ENCODE data around the gene MFF.

MFF gene

GRCh38 chr2:227311861-227312506 lies 13.1 kb upstream of the MFF start:
- TF ChIP-seq, protein P1, sequence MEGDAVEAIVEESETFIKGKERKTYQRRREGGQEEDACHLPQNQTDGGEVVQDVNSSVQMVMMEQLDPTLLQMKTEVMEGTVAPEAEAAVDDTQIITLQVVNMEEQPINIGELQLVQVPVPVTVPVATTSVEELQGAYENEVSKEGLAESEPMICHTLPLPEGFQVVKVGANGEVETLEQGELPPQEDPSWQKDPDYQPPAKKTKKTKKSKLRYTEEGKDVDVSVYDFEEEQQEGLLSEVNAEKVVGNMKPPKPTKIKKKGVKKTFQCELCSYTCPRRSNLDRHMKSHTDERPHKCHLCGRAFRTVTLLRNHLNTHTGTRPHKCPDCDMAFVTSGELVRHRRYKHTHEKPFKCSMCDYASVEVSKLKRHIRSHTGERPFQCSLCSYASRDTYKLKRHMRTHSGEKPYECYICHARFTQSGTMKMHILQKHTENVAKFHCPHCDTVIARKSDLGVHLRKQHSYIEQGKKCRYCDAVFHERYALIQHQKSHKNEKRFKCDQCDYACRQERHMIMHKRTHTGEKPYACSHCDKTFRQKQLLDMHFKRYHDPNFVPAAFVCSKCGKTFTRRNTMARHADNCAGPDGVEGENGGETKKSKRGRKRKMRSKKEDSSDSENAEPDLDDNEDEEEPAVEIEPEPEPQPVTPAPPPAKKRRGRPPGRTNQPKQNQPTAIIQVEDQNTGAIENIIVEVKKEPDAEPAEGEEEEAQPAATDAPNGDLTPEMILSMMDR (IDR thresholded peaks at IDR 0.05; ENCODE audit: unreplicated experiment in 3 of 3) = no peak
- Mint-ChIP-seq H3K4me3 (no peak overlapping the region), H3K4me1 (no peaks in the 10 kb centered on the region), H3K27ac (no peak overlapping the region), H3K27me3 (ENCODE audit: low read depth) (no peaks in the 10 kb centered on the region), H3K9me3 (no peaks in the 10 kb centered on the region), H3K36me3 (ENCODE audit: low read depth) (no peaks in the 10 kb centered on the region)

DNA sequence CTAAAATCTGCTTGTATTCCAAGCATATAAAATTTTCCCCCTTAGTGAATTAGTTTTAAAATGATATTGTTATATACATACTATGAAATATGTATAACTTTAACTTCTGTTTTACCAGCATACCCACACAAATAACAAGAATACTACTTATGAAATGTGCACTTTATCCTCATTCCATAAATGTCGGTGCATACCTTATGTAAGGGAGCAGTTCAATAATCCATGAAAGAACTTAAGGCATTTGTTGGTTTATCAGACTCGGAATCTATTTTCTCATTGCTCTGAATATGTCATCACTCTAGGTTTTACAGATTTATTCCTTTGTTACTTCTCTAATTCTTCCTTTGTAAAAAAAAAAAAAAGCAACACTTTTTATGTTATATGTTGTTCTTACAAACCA lies 12.5 kb upstream of the MFF start:
- no peaks in the 10 kb centered on the region for H3K4me1 Mint-ChIP-seq
- no peak overlapping the region for H3K27ac Mint-ChIP-seq
- TF ChIP-seq, protein P1 (IDR thresholded peaks at IDR 0.05; ENCODE audit: unreplicated experiment in 3 of 3) = no peak
- no peaks in the 10 kb centered on the region for H3K27me3 Mint-ChIP-seq (ENCODE audit: low read depth)
- H3K9me3 Mint-ChIP-seq = peaks cover 1% of the 10 kb centered on the region
- H3K4me3 Mint-ChIP-seq = no peak overlapping the region
- H3K36me3 Mint-ChIP-seq (ENCODE audit: low read depth) = no peaks in the 10 kb centered on the region

DNA sequence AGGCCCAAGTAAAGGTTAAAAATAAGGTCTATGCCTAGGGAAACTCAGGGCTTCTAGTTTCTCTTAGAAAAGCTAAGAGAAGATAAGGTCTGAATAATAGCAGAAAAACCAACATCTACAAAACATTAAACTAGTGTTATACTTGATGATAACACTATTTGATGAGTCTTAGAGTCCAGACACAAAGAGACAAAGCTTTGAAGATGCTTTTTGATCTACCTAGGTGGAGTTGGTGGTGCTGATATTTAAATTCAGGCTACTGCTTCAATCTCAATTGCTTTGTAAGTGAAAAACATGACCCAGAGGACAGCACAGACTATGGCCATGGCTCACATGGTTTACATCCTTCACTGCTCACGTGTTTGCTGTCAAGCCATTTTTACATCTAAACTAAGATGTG lies 11.7 kb upstream of the MFF start:
- Mint-ChIP-seq H3K27ac (no peak overlapping the region), H3K4me3 (no peak overlapping the region), H3K27me3 (ENCODE audit: low read depth) (no peaks in the 10 kb centered on the region), H3K4me1 (no peaks in the 10 kb centered on the region), H3K9me3 (peaks cover 2% of the 10 kb centered on the region), H3K36me3 (ENCODE audit: low read depth) (no peaks in the 10 kb centered on the region)
- TF ChIP-seq, protein P1 (IDR thresholded peaks at IDR 0.05; ENCODE audit: unreplicated experiment in 3 of 3) = no peak

GRCh38 chr2:227317834-227318233 lies 7.2 kb upstream of the MFF start:
- Mint-ChIP-seq H3K4me1 (no peaks in the 10 kb centered on the region), H3K9me3 (peaks cover 8% of the 10 kb centered on the region), H3K4me3 (no peak overlapping the region), H3K27ac (no peak overlapping the region), H3K27me3 (ENCODE audit: low read depth) (no peaks in the 10 kb centered on the region), H3K36me3 (ENCODE audit: low read depth) (peaks cover 2% of the 10 kb centered on the region)
- TF ChIP-seq, protein P1 (IDR thresholded peaks at IDR 0.05; ENCODE audit: unreplicated experiment in 3 of 3) = no peak

DNA sequence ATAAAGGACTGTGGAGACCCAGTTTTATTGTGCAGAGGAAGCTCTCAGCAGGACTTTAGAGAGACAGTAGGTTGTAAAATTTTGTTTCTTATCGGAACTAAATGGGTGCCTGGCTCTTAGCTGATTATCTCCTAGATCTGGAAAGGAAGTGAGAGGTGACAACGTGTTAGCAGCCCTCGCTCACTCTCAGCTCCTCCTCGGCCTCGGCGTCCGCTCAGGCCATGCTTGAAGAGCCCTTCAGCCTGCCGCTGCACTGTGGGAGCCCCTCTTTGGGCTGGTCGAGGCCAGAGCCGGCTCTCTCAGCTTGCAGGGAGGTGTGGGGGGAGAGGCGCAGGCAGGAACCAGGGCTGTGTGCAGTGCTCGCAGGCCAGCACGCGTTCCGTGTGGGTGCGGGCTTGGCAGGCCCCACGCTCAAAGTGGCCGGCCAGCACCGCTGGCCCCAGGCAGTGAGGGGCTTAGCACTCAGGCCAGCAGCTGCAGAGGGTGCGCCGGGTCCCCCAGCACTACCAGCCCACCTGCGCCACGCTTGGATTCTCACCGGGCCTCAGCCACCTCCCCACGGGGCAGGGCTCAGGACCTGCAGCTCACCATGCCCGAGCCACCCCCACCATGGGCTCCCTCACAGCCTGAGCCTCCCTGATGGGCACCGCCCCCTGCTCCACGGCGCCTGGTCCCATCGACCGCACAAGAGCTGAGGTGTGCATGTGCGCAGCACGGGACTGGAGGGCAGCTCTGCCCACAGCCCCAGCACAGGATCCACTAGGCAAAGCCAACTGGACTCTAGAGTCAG lies 4.6 kb upstream of the MFF start:
- no peak overlapping the region for H3K4me3 Mint-ChIP-seq
- peaks cover 8% of the 10 kb centered on the region for H3K4me1 Mint-ChIP-seq
- TF ChIP-seq, protein P1 (IDR thresholded peaks at IDR 0.05; ENCODE audit: unreplicated experiment in 3 of 3) = no peak
- no peak overlapping the region for H3K27ac Mint-ChIP-seq
- peaks cover 10% of the 10 kb centered on the region for H3K9me3 Mint-ChIP-seq
- H3K36me3 Mint-ChIP-seq (ENCODE audit: low read depth) = peaks cover 13% of the 10 kb centered on the region
- H3K27me3 Mint-ChIP-seq (ENCODE audit: low read depth) = no peaks in the 10 kb centered on the region

Data from nephron (organoid).